Ectodermal cell (in vitro differentiated cells): ENCODE data around the gene SLC15A2.

Experiments
- H3K27ac ChIP-seq: 2 replicates; pipeline ENCODE4 v1.7.0; 2013; ENCODE audit warnings: mild to moderate bottlenecking, low read depth, low read length; ENCODE audit not compliant: insufficient read depth, poor library complexity, severe bottlenecking
- H3K27me3 ChIP-seq: 2 replicates; pipeline ENCODE4 v1.7.0; 2013; ENCODE audit warnings: mild to moderate bottlenecking, low read length; ENCODE audit not compliant: insufficient read depth, control insufficient read depth, poor library complexity, severe bottlenecking
- H3K36me3 ChIP-seq: one replicate; pipeline ENCODE4 v1.7.0; 2013; ENCODE audit warnings: low read length; ENCODE audit not compliant: control insufficient read depth, insufficient read depth
- H3K4me1 ChIP-seq: one replicate; pipeline ENCODE4 v1.7.0; 2013; ENCODE audit warnings: low read length; ENCODE audit not compliant: control insufficient read depth, insufficient read depth
- H3K4me3 ChIP-seq: 2 replicates; pipeline ENCODE4 v1.7.0; 2013; ENCODE audit warnings: low read depth, low read length, control low read depth; ENCODE audit not compliant: insufficient read depth
- H3K9me3 ChIP-seq: 2 replicates; pipeline ENCODE4 v1.7.0; 2013; ENCODE audit warnings: mild to moderate bottlenecking, low read length, moderate library complexity; ENCODE audit not compliant: control insufficient read depth
- WGBS, 2 experiments: methylation state at CpG; one replicate each; pipeline ENCODE4 v1.1.7; 2013; ENCODE audit warnings: missing lambda C conversion rate in 2 of 2; 5-methylcytosine and 5-hydroxymethylcytosine counted together

SLC15A2 gene

DNA sequence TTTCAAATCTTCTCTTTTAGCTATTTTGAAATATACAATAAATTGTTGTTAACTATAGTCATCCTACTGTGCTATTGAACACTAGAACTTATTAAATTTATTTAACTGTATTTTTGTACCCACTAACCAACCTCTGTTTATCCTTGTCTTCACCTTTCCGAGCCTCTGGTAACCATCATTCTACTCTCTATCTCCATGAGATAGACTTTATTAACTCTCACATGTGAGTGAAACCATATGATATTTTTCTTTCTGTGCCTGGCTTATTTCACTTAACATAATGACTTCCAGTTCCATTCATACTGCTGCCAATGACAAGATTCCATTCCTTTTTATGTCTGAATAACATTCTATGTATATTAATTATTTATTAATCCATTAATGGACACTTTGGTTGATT is 15.8 kb upstream of the SLC15A2 start:
- Histone ChIP-seq H3K9me3 (no peaks in the 10 kb centered on the region), H3K27ac (no peak overlapping the region), H3K4me3 (no peak overlapping the region), H3K27me3 (no peaks in the 10 kb centered on the region), H3K36me3 (no peaks in the 10 kb centered on the region), H3K4me1 (no peaks in the 10 kb centered on the region)
- WGBS, 2 experiments = 90 to 91% methylated on average over 1 of the region's 1 CpG

DNA sequence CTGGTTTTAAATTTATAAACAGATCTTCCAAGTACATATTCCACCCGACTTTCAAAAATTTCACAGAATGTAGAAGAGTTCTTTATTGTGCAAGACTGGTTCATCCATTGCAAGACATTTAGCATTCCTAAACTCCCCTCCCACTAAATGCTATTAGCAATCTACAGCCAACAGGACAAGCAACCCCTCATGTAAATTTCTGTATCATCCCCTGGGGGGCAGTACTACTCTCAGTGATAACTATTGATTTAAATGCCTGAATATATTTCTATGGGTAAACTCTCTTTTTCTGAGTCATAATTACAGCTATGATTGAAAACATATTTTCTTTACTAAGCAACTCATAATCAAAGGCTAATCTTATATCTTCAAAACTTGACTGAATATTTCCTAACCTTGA is 10.7 kb upstream of the SLC15A2 start:
- Histone ChIP-seq H3K36me3 (no peaks in the 10 kb centered on the region), H3K4me3 (no peak overlapping the region), H3K27ac (no peak overlapping the region), H3K4me1 (no peaks in the 10 kb centered on the region), H3K27me3 (no peaks in the 10 kb centered on the region), H3K9me3 (no peaks in the 10 kb centered on the region)
- WGBS, 2 experiments = 16 to 20% methylated on average over 1 of the region's 1 CpG

DNA sequence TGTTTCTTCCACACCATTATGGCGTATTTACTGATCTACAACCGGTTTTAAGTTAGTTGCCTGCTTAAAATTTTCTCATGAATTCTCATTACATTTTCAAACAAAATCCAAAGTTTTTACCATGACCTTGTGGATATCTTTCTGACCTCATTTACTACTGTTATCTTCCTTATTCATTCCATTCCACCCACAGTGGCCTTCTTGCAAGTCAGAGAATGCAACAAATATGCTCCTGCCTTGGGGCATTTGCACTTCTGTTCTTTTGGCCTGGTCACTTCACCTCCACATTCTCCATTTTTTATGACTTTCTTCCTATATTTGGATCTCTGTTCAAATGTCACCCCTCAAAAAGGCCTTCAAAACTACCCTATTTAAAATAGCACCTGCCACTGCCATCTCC is 8.8 kb upstream of the SLC15A2 start:
- H3K36me3 ChIP-seq = no peaks in the 10 kb centered on the region
- H3K27ac ChIP-seq = peak overlapping the region; percentile 6
- H3K4me1 ChIP-seq = no peaks in the 10 kb centered on the region
- H3K4me3 ChIP-seq = no peak overlapping the region
- WGBS, 2 experiments = 90 to 96% methylated on average over 2 of the region's 2 CpGs
- no peaks in the 10 kb centered on the region for H3K9me3 ChIP-seq
- no peaks in the 10 kb centered on the region for H3K27me3 ChIP-seq

DNA sequence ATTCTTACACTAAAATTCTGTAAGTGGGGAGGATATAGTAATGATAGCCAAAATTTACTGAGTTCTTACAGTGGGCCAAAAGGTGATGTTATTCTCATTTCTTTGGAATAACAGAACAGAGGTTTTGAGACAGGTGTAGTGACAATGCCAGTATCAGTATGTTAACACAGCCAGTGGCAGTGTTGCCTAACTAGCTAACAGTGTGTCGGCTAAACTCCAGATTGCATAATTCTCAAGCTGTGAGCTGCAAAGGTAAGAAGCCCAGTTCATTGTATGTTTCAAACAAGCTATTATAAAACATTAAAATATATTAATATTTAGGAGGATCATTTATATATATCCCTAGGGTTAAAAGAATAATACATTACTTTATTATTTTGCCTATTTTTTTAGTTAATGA is 920 bp downstream of the SLC15A2 start:
- H3K27me3 ChIP-seq = no peaks in the 10 kb centered on the region
- H3K36me3 ChIP-seq = no peaks in the 10 kb centered on the region
- peaks cover 9% of the 10 kb centered on the region for H3K4me1 ChIP-seq
- H3K4me3 ChIP-seq = no peak overlapping the region
- 0% methylated on average over 1 of the region's 1 CpG for WGBS, 2 experiments
- no peaks in the 10 kb centered on the region for H3K9me3 ChIP-seq
- no peak overlapping the region for H3K27ac ChIP-seq

DNA sequence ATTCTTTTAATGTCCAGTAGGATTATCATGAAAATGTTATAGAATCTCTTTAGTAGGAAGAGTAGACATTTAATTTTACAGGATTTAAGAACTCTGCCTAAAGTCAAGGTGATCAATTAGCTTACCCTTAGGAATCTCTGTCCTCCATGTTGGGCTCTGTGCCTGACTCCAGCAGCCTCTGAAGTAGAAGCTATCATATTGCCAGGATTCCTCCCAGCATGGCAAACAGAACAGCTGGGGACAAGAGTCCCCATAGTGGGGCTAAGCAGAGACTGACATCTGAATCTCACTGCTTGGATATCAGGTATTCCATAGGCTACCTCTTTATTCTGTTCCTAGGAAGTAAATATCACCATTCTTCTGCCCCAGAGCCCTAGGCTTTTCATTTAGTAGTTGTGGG is 1.5 kb downstream of the SLC15A2 start:
- H3K4me3 ChIP-seq = no peak overlapping the region
- no peak overlapping the region for H3K27ac ChIP-seq
- H3K9me3 ChIP-seq = no peaks in the 10 kb centered on the region
- H3K27me3 ChIP-seq = no peaks in the 10 kb centered on the region
- peaks cover 9% of the 10 kb centered on the region for H3K4me1 ChIP-seq
- H3K36me3 ChIP-seq = no peaks in the 10 kb centered on the region

DNA sequence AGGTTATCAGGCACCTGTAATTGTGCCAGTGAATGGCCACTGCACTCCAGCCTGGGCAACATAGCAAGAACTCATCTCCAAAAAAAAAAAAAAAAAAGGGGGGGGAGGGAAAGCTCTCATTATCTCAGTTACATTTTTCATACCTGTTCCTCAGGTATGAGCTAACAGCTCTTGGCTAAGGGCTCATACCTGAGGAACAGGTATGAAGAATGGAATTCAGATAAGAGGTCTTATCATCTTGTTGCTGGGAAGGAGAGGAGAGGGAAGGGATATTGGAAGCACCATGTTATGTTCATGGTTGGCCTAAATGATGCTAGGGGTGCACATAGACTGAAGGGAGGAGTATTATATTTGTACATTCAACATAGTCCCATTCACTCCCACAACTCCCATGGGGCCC is 2.6 kb downstream of the SLC15A2 start:
- no peaks in the 10 kb centered on the region for H3K36me3 ChIP-seq
- no peak overlapping the region for H3K27ac ChIP-seq
- no peak overlapping the region for H3K4me3 ChIP-seq
- peaks cover 9% of the 10 kb centered on the region for H3K4me1 ChIP-seq
- H3K9me3 ChIP-seq = no peaks in the 10 kb centered on the region
- H3K27me3 ChIP-seq = no peaks in the 10 kb centered on the region

DNA sequence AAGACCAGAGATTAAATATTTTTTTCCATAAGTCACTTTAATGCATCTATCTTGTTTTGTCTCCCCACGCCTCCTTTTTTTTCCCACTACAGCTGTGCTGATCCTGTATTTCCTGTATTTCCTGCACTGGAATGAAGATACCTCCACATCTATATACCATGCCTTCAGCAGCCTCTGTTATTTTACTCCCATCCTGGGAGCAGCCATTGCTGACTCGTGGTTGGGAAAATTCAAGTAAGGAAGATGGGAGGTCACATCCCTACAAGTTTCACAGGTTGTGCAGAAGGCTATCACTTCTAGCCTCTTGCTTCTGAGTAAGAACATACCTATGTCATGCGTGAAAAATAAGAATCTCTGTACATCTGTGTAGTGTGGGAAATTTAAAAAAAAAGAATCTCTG is 3.1 kb downstream of the SLC15A2 start:
- Histone ChIP-seq H3K9me3 (no peaks in the 10 kb centered on the region), H3K27ac (no peak overlapping the region)

DNA sequence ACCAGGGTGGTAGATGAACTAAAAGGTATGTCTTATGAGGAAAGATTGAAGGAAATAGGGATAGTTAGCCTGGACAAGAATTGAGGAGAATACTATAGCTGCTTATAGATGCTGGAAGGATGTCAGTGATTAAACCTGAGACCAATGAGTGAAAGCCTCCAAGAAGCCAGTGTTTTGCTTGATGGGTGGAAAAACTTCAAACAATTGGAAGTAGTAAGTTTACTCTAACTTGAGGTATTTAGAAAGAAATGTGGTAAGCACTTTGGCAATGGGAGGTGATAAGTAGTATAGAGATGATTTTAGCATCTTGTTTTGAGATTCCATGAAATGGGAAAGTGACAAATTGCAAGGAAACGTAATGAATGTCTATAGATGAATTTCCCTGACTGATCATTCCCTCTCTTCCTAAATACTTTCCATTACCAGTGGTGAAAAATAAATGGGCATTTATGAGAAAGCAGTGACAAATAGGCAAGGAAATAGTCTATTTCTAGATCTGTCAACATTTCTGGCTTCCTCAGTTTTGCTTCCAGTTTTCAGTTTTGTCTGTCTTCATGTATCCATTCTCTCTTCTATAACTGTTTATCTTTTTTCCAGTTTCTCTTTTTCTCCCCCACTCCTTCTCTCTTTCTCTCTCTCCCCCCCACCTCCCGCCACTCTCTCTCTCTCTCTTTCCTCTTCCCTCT is 19.2 kb downstream of the SLC15A2 start:
- no peaks in the 10 kb centered on the region for H3K4me1 ChIP-seq
- H3K27me3 ChIP-seq = no peaks in the 10 kb centered on the region
- no peak overlapping the region for H3K4me3 ChIP-seq
- no peak overlapping the region for H3K27ac ChIP-seq
- H3K9me3 ChIP-seq = peaks cover 2% of the 10 kb centered on the region
- H3K36me3 ChIP-seq = no peaks in the 10 kb centered on the region
- 64 to 92% methylated on average over 1 to 2 of the region's 2 CpGs for WGBS, 2 experiments

More for the DNA sequence above, 3.1 kb downstream of the SLC15A2 start:
- 88 to 97% methylated on average over 2 to 3 of the region's 3 CpGs for WGBS, 2 experiments
- H3K4me3 ChIP-seq = no peak overlapping the region
- H3K27me3 ChIP-seq = no peaks in the 10 kb centered on the region
- H3K36me3 ChIP-seq = no peaks in the 10 kb centered on the region
- H3K4me1 ChIP-seq = peaks cover 9% of the 10 kb centered on the region

DNA sequence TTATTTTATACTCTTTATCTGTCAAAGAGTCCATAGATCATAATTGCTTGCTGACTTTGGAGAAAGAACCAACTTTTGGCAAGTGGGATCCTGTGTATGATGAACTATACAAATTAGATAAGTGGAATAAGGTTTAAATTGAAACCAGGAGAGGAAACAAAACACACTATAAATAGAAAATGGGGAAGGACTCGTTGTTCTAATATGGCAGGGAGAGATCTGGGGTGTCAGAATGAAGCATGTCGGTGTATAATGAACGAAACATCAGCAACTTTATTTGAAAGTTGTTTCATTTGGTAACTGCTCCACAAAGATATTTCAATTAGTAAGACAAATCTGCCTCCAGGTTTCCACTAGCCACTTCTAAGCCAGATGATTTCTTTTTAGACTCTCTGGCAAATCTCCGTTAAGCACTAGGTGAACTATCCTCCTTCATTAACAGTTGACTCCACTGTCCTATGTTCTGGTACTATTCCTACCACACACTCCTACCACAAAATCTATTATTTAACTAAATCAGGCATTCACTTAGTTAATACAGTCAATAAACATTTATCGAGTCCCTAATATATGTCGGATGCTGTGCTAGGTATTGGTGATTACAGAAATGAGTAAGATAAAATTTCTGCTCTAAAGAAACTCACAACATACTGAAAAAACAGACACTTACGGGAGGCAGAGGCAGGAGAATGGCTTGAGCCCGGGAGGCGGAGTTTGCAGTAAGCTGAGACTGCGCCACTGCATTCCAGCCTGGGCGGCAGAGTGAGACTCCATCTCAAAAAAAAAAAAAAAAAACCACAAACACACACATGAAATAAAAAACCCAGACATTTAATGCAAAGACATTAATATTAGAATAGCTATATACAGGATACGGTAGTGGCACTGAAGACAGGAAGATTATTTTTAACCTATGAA is 20.1 kb downstream of the SLC15A2 start:
- WGBS, 2 experiments = 74 to 93% methylated on average over 5 to 10 of the region's 12 CpGs
- Histone ChIP-seq H3K27ac (no peak overlapping the region), H3K4me3 (no peak overlapping the region), H3K36me3 (no peaks in the 10 kb centered on the region), H3K4me1 (no peaks in the 10 kb centered on the region), H3K27me3 (no peaks in the 10 kb centered on the region), H3K9me3 (no peaks in the 10 kb centered on the region)

DNA sequence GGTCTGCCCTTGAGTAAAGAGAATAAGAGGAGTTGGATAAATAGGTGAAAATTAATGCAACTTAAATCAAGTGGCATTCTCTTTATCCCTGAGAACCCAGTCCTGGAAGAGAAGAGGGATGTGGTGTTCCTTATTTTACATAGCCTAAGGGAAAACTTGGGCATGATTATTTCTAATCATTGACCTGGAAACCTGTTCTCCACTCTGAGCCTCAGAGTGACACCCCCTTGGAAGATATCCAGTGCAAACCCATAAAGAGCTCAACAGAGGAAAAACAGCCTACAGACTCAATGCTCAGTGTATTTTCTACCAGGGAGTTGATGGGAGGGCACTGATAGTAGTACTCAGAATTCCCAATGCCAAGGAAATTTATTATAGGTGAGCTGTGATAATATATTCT is 22.0 kb downstream of the SLC15A2 start:
- Histone ChIP-seq H3K4me3 (no peak overlapping the region), H3K27ac (no peak overlapping the region), H3K27me3 (no peaks in the 10 kb centered on the region)

More for the DNA sequence above, 22.0 kb downstream of the SLC15A2 start:
- H3K9me3 ChIP-seq = no peaks in the 10 kb centered on the region
- no peaks in the 10 kb centered on the region for H3K4me1 ChIP-seq
- no peaks in the 10 kb centered on the region for H3K36me3 ChIP-seq
